Panc1 (cell line): ENCODE results near the gene ARSG. TPM values are rescaled to one million over a fixed set of nuclear protein-coding genes. Genes with fewer than 3 reads are reported as not detected.

Source experiments
- ATAC-seq: fragments of 200-7000 bp; cut with Tn5 transposase; 2 replicates; pipeline ENCODE4 v1.9.1; 2020; ENCODE audit warnings: mild to moderate bottlenecking, moderate library complexity
- BruUV-seq: library from RNA; stranded (reverse); fragments of 400-500 nt; replicated peaks from 2 replicates; lab custom pipeline; 2021; lab: Mats Ljungman, UMichigan
- CTCF ChIA-PET: fragments of 300-600 bp; sonication (Branson Sonifier 250); formaldehyde crosslinking; loops from one replicate; lab custom pipeline; 2022; ENCODE audit warnings: antibody characterized with exemption; lab: Charles Lee
- POLR2A ChIA-PET: fragments of 300-600 bp; sonication (Branson Sonifier 250); formaldehyde crosslinking; loops from one replicate; lab custom pipeline; 2022; ENCODE audit warnings: antibody characterized with exemption; lab: Charles Lee
- DNase-seq: peaks from one replicate; pipeline ENCODE4 v3.0.0-alpha.2; 2010; ENCODE audit warnings: low read depth, low spot score
- H3K27ac ChIP-seq: 2 replicates; pipeline ENCODE4 v1.5.1; 2011; ENCODE audit warnings: mild to moderate bottlenecking, low read length, inconsistent platforms
- H3K27me3 ChIP-seq: fragments of 200-500 bp; sonication (Bioruptor generic); 2 replicates; pipeline ENCODE4 v1.6.0; 2014; ENCODE audit warnings: low read length, inconsistent platforms; ENCODE audit not compliant: control insufficient read depth, insufficient read depth
- H3K36me3 ChIP-seq: fragments of 200-500 bp; sonication (Bioruptor generic); 2 replicates; pipeline ENCODE4 v1.5.1; 2014; ENCODE audit warnings: inconsistent platforms, mild to moderate bottlenecking, low read length, moderate library complexity; ENCODE audit not compliant: control insufficient read depth, insufficient read depth
- H3K4me1 ChIP-seq: 2 replicates; pipeline ENCODE4 v1.5.1; 2011; ENCODE audit warnings: inconsistent platforms, mild to moderate bottlenecking, low read length, moderate library complexity; ENCODE audit not compliant: control insufficient read depth, insufficient read depth
- H3K4me3 ChIP-seq, 2 experiments: 2 replicates each; pipeline ENCODE4 v1.5.1; 2011 to 2012; ENCODE audit warnings: low read depth in 2 of 2, low read length in 2 of 2, mild to moderate bottlenecking in 2 of 2, inconsistent platforms in 1 of 2, moderate library complexity in 1 of 2
- H3K9me3 ChIP-seq: fragments of 200-500 bp; sonication (Bioruptor generic); 2 replicates; pipeline ENCODE4 v1.5.1; 2014; ENCODE audit warnings: low read depth, mild to moderate bottlenecking, inconsistent platforms, low read length, moderate library complexity; ENCODE audit not compliant: control insufficient read depth, insufficient read depth
- POLR2AphosphoS5 ChIP-seq: IDR thresholded peaks from 2 replicates; pipeline ENCODE4 v1.6.1; 2012; ENCODE audit warnings: mild to moderate bottlenecking, low read depth, low read length, moderate library complexity
- SIN3A ChIP-seq: IDR thresholded peaks from 2 replicates; pipeline ENCODE4 v1.6.1; 2012; ENCODE audit warnings: low read depth, mild to moderate bottlenecking, low read length, moderate library complexity, borderline replicate concordance; ENCODE audit not compliant: insufficient read depth
- TCF7L2 ChIP-seq: IDR thresholded peaks from 2 replicates; pipeline ENCODE4 v1.6.1; 2011; ENCODE audit warnings: mild to moderate bottlenecking, low read depth, low read length, inconsistent platforms
- in situ Hi-C: cut with HindIII; loops from 2 replicates; pipeline ENCODE4 v1.10.0; 2016; ENCODE audit warnings: low sequenced_read_pairs, low pct_unique_long_range_greater_than_20kb
- intact Hi-C: fragments of 100-400 bp; cut with micrococcal nuclease; formaldehyde crosslinking; loops from one replicate; pipeline ENCODE4 v1.10.0; 2022; ENCODE audit not compliant: unreplicated experiment
- total RNA-seq: library from RNA; stranded (reverse); gene quantifications from one replicate; pipeline ENCODE4 v1.2.1, GENCODE V29; 2021; ENCODE audit not compliant: unreplicated experiment
- TF ChIP-seq, protein P1 (sequence below), 2 experiments: IDR thresholded peaks; 2 replicates each; pipeline ENCODE4 v1.6.1; 2011 to 2012; ENCODE audit warnings: low read depth in 2 of 2, control low read depth in 1 of 2, low read length in 1 of 2, mild to moderate bottlenecking in 1 of 2, moderate library complexity in 1 of 2; ENCODE audit not compliant: insufficient read depth in 1 of 2
- TF ChIP-seq, protein P2 (sequence below): fragments of 450-650 bp; IDR thresholded peaks from 2 replicates; pipeline ENCODE4 v1.5.1; 2017; ENCODE audit warnings: mild to moderate bottlenecking

The ARSG gene
- total RNA-seq, 1 experiment from 2014 or later = 2.3 TPM

DNA sequence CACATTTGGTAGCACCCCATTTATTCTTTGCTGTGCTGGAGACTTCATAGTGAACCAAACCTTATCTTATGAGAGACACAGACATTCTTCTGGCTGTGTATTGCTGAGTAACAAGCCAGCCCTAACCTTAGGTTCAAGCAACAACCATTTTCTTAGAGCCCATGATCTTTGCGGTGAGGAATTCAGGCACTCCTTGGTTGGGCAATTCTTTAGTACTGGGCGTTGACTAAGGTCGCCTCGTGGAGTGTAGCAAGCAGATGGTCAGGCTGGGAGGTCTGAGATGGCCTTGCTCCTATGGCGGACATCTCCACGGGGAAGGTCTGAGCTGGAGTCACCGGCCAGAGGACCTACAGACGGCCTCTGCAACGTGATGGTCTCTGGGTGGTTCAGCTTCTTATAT is 43.1 kb downstream of the ARSG start:
- no peak for ATAC-seq
- no TSS peak for BruUV-seq
- CTCF ChIA-PET = interaction anchor here (0.6 kb wide), 1 partner anchor 18 kb away, joined by 8 read pairs; no protein-coding TSS in a partner anchor
- Histone ChIP-seq H3K36me3 (no peaks in the 10 kb centered on the region), H3K9me3 (no peaks in the 10 kb centered on the region), H3K4me1 (no peaks in the 10 kb centered on the region), H3K4me3 (no peak overlapping the region), H3K27ac (no peak overlapping the region), H3K27me3 (no peaks in the 10 kb centered on the region)
- in situ Hi-C loops (no loop called here), intact Hi-C loops (no loop called here)
- POLR2A ChIA-PET = no interaction called here
- TF ChIP-seq TCF7L2 (no peak), POLR2AphosphoS5 (no peak), SIN3A (no peak)
- TF ChIP-seq, protein P1, sequence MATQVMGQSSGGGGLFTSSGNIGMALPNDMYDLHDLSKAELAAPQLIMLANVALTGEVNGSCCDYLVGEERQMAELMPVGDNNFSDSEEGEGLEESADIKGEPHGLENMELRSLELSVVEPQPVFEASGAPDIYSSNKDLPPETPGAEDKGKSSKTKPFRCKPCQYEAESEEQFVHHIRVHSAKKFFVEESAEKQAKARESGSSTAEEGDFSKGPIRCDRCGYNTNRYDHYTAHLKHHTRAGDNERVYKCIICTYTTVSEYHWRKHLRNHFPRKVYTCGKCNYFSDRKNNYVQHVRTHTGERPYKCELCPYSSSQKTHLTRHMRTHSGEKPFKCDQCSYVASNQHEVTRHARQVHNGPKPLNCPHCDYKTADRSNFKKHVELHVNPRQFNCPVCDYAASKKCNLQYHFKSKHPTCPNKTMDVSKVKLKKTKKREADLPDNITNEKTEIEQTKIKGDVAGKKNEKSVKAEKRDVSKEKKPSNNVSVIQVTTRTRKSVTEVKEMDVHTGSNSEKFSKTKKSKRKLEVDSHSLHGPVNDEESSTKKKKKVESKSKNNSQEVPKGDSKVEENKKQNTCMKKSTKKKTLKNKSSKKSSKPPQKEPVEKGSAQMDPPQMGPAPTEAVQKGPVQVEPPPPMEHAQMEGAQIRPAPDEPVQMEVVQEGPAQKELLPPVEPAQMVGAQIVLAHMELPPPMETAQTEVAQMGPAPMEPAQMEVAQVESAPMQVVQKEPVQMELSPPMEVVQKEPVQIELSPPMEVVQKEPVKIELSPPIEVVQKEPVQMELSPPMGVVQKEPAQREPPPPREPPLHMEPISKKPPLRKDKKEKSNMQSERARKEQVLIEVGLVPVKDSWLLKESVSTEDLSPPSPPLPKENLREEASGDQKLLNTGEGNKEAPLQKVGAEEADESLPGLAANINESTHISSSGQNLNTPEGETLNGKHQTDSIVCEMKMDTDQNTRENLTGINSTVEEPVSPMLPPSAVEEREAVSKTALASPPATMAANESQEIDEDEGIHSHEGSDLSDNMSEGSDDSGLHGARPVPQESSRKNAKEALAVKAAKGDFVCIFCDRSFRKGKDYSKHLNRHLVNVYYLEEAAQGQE (IDR thresholded peaks at IDR 0.05; ENCODE audit: insufficient read depth in 1 of 2, low read depth in 2 of 2, low read length in 1 of 2) = no peak
- TF ChIP-seq, protein P2, sequence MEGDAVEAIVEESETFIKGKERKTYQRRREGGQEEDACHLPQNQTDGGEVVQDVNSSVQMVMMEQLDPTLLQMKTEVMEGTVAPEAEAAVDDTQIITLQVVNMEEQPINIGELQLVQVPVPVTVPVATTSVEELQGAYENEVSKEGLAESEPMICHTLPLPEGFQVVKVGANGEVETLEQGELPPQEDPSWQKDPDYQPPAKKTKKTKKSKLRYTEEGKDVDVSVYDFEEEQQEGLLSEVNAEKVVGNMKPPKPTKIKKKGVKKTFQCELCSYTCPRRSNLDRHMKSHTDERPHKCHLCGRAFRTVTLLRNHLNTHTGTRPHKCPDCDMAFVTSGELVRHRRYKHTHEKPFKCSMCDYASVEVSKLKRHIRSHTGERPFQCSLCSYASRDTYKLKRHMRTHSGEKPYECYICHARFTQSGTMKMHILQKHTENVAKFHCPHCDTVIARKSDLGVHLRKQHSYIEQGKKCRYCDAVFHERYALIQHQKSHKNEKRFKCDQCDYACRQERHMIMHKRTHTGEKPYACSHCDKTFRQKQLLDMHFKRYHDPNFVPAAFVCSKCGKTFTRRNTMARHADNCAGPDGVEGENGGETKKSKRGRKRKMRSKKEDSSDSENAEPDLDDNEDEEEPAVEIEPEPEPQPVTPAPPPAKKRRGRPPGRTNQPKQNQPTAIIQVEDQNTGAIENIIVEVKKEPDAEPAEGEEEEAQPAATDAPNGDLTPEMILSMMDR = no peak
- DNase-seq = no peak

DNA sequence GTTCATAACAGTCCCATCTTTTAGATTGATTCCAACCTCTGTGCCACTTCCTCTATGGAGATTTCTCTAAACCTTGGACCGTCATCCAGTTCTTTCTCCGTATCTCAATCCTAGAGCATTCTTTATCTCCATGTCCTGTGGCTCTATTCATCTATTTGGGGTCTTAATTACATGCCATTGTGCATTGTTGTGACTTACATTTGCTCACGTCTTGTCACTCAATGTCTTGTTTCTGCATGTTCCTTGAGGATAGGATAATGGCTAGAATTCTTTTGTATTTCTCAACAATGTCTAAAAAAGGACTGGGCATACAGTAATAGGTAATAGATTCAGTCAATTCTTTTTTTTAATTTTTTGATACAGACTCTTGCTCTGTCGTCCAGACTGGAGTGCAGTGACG is 50.2 kb downstream of the ARSG start:
- TF ChIP-seq TCF7L2 (no peak), SIN3A (no peak), POLR2AphosphoS5 (no peak)
- TF ChIP-seq, protein P2 = no peak
- TF ChIP-seq, protein P1 (IDR thresholded peaks at IDR 0.05; ENCODE audit: insufficient read depth in 1 of 2, low read depth in 2 of 2, low read length in 1 of 2) = no peak
- intact Hi-C loops (no loop called here), in situ Hi-C loops (no loop called here)
- no TSS peak for BruUV-seq
- H3K4me1 ChIP-seq = no peaks in the 10 kb centered on the region
- ChIA-PET CTCF (no interaction called here), POLR2A (no interaction called here)
- H3K4me3 ChIP-seq = no peak overlapping the region
- H3K27me3 ChIP-seq = no peaks in the 10 kb centered on the region
- no peak for ATAC-seq
- H3K36me3 ChIP-seq = no peaks in the 10 kb centered on the region
- no peak for DNase-seq
- H3K9me3 ChIP-seq = no peaks in the 10 kb centered on the region
- no peak overlapping the region for H3K27ac ChIP-seq
